ENCODE data around the gene VSNL1. TPM values are rescaled to one million over a fixed set of nuclear protein-coding genes. Genes with fewer than 3 reads are reported as not detected.

The VSNL1 gene
- total and polyA plus RNA-seq, 2 donors (not counting 1 experiment from before 2014, with no cell fraction given): not detected

DNA sequence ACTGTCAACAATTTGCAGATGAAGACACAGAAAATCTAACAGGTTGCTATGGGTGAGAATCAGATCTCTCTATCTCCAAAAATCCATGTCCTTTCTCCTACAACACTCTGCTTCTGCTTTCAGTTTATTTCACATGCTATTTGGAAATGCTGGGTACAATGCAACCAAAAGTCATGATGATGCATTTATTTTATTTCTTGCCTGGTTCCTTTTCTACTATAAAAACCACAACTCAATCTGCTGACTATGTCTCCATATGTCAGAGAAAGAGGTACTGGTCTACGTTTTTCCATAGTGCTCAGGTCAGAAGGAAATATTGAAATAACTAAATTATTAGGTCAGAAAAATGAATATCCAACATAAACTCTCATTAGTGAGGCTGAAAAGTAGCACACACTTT is 42.8 kb upstream of the VSNL1 start:
- Histone ChIP-seq H3K9me3 (ENCODE audit: control extremely low read depth in 1 of 3, control insufficient read depth in 2 of 3, insufficient read depth in 1 of 3, low read length in 2 of 3) (no peaks in the 10 kb centered on the region), H3K27me3 (replicated peaks in 1 of 4; ENCODE audit: control extremely low read depth in 1 of 4, control insufficient read depth in 3 of 4, insufficient read depth in 4 of 4, low read length in 3 of 4) (peaks cover 0 to 4% (median 0%) of the 10 kb centered on the region in 4 experiments), H2AFZ (ENCODE audit: insufficient read depth, low read depth, low read length, poor library complexity, severe bottlenecking) (no peak overlapping the region), H3K4me1 (ENCODE audit: control insufficient read depth in 2 of 2, insufficient read depth in 2 of 2, low read length in 2 of 2) (no peaks in the 10 kb centered on the region), H4K20me1 (ENCODE audit: control insufficient read depth, insufficient read depth, low read length, poor library complexity, severe bottlenecking) (no peaks in the 10 kb centered on the region), H3K4me3 (ENCODE audit: control extremely low read depth in 1 of 5, extremely low read depth in 1 of 5, insufficient read depth in 1 of 5, low read depth in 2 of 5, low read length in 4 of 5) (no peak overlapping the region), H3K4me2 (replicated peaks; ENCODE audit: low read depth, low read length, poor library complexity, severe bottlenecking) (no peak overlapping the region), H3K9ac (ENCODE audit: low read length) (no peak overlapping the region), H3K36me3 (replicated peaks in 1 of 2; ENCODE audit: control extremely low read depth in 1 of 2, control insufficient read depth in 1 of 2, extremely low read depth in 1 of 2, insufficient read depth in 2 of 2, low read length in 1 of 2) (no peaks in the 10 kb centered on the region), H3K79me2 (ENCODE audit: control insufficient read depth, insufficient read depth, low read length) (no peaks in the 10 kb centered on the region), H3K27ac (ENCODE audit: low read length in 2 of 2) (no peak overlapping the region)
- WGBS (ENCODE audit: insufficient coverage): no CpG with 5 or more reads among the region's 1 CpG
- H3K4me3 Mint-ChIP-seq: no peak overlapping the region
- ATAC-seq (ENCODE audit: low read depth): no peak
- TF ChIP-seq, protein P1, sequence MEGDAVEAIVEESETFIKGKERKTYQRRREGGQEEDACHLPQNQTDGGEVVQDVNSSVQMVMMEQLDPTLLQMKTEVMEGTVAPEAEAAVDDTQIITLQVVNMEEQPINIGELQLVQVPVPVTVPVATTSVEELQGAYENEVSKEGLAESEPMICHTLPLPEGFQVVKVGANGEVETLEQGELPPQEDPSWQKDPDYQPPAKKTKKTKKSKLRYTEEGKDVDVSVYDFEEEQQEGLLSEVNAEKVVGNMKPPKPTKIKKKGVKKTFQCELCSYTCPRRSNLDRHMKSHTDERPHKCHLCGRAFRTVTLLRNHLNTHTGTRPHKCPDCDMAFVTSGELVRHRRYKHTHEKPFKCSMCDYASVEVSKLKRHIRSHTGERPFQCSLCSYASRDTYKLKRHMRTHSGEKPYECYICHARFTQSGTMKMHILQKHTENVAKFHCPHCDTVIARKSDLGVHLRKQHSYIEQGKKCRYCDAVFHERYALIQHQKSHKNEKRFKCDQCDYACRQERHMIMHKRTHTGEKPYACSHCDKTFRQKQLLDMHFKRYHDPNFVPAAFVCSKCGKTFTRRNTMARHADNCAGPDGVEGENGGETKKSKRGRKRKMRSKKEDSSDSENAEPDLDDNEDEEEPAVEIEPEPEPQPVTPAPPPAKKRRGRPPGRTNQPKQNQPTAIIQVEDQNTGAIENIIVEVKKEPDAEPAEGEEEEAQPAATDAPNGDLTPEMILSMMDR (IDR thresholded peaks at IDR 0.05): no peak
- TF ChIP-seq EZH2 (IDR thresholded peaks at IDR 0.05; ENCODE audit: borderline replicate concordance, insufficient read depth, low read depth, low read length, poor library complexity, severe bottlenecking): no peak
- no peak for DNase-seq
- intact Hi-C loops (cut with micrococcal nuclease): no loop called here
- no peaks in the 10 kb centered on the region for H3K9me3 Mint-ChIP-seq (ENCODE audit: insufficient read depth)
- no peaks in the 10 kb centered on the region for H3K4me1 Mint-ChIP-seq
- ChIA-PET POLR2A (no interaction called here), CTCF (no interaction called here)
- H3K27me3 Mint-ChIP-seq: peaks cover 17% of the 10 kb centered on the region
- H3K27ac Mint-ChIP-seq: no peak overlapping the region

DNA sequence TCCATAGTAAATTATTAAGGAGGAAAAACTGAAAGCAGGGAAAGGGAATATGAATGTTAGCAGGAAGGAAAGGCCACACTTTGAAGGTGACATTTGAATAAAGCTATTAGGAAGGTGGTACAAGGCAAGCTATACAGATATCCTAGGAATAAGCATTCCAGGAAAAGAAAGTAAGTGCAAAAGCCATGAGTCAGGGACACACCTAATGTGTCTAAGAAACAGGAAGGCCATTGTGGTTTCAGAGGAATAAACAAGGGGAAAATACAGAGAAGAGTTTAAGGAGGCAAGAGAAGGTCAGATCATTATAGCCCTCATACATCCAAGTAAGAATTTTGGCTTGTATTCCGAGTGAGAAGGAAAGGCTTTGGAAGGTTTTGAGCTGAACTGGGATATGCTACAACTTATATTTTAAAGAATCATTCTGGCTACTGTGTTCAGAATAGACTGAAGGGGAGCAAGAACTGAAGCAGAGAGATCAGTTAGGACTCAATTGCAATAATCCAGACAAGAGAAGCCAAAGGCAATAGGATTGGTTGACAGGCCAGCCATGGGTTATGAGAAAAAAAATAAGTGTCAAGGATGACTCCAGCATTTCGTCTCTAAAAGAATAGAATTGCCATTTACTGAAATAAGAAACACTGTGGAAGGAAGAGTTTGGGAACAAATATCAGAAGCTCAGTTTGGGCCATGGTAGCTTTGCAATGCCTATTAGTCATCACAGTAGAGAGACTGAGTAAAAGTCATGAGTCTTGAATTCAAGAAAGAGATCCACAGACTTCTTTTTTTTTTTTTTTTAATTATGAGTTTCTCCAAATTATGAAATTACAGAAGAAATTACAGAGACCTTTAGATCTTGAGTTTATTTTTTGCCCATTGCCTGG is 33.5 kb upstream of the VSNL1 start:
- Histone ChIP-seq H3K79me2 (ENCODE audit: control insufficient read depth, insufficient read depth, low read length) (no peaks in the 10 kb centered on the region), H3K9me3 (ENCODE audit: control extremely low read depth in 1 of 3, control insufficient read depth in 2 of 3, insufficient read depth in 1 of 3, low read length in 2 of 3) (no peaks in the 10 kb centered on the region), H3K4me1 (ENCODE audit: control insufficient read depth in 2 of 2, insufficient read depth in 2 of 2, low read length in 2 of 2) (no peaks in the 10 kb centered on the region), H4K20me1 (ENCODE audit: control insufficient read depth, insufficient read depth, low read length, poor library complexity, severe bottlenecking) (no peaks in the 10 kb centered on the region), H2AFZ (ENCODE audit: insufficient read depth, low read depth, low read length, poor library complexity, severe bottlenecking) (no peak overlapping the region), H3K27ac (ENCODE audit: low read length in 2 of 2) (no peak overlapping the region), H3K4me2 (replicated peaks; ENCODE audit: low read depth, low read length, poor library complexity, severe bottlenecking) (no peak overlapping the region), H3K4me3 (ENCODE audit: control extremely low read depth in 1 of 5, extremely low read depth in 1 of 5, insufficient read depth in 1 of 5, low read depth in 2 of 5, low read length in 4 of 5) (no peak overlapping the region), H3K27me3 (replicated peaks in 1 of 4; ENCODE audit: control extremely low read depth in 1 of 4, control insufficient read depth in 3 of 4, insufficient read depth in 4 of 4, low read length in 3 of 4) (peaks cover 0 to 8% (median 0%) of the 10 kb centered on the region in 4 experiments), H3K36me3 (replicated peaks in 1 of 2; ENCODE audit: control extremely low read depth in 1 of 2, control insufficient read depth in 1 of 2, extremely low read depth in 1 of 2, insufficient read depth in 2 of 2, low read length in 1 of 2) (no peaks in the 10 kb centered on the region), H3K9ac (ENCODE audit: low read length) (no peak overlapping the region)
- TF ChIP-seq EZH2 (IDR thresholded peaks at IDR 0.05; ENCODE audit: borderline replicate concordance, insufficient read depth, low read depth, low read length, poor library complexity, severe bottlenecking): no peak
- TF ChIP-seq, protein P1 (IDR thresholded peaks at IDR 0.05): no peak
- ChIA-PET POLR2A (no interaction called here), CTCF (no interaction called here)
- H3K27ac Mint-ChIP-seq: no peak overlapping the region
- no peaks in the 10 kb centered on the region for H3K9me3 Mint-ChIP-seq (ENCODE audit: insufficient read depth)
- ATAC-seq (ENCODE audit: low read depth) (no peak), DNase-seq (no peak)
- no peak overlapping the region for H3K4me3 Mint-ChIP-seq
- intact Hi-C loops (cut with micrococcal nuclease): no loop called here
- WGBS (ENCODE audit: insufficient coverage): no CpG with 5 or more reads among the region's 2 CpGs
- H3K27me3 Mint-ChIP-seq: peaks cover 39% of the 10 kb centered on the region
- H3K4me1 Mint-ChIP-seq: no peaks in the 10 kb centered on the region

Measured in B cell (primary cell).